ENCODE measurements around the gene ACTMAP.

- TF ChIP-seq CTCF (IDR thresholded peaks at IDR 0.05) (no peak), POLR2A (IDR thresholded peaks at IDR 0.05) (no peak)
Observed at GRCh38 chr19:40714441-40715299, 35.6 kb downstream of the ACTMAP start.

Measured in adrenal gland (tissue), 5 donors.